ENCODE data around the gene PLA2G5. TPM values are rescaled to one million over a fixed set of nuclear protein-coding genes. Genes with fewer than 3 reads are reported as not detected.
"Not testable (repeated sequence)": the region's sequence is repeated elsewhere in the genome, so short reads cannot be mapped to it uniquely, and the experiment has no call there.

Gene PLA2G5
- total RNA-seq, 1 donor from 2014 or later, result not detected

DNA sequence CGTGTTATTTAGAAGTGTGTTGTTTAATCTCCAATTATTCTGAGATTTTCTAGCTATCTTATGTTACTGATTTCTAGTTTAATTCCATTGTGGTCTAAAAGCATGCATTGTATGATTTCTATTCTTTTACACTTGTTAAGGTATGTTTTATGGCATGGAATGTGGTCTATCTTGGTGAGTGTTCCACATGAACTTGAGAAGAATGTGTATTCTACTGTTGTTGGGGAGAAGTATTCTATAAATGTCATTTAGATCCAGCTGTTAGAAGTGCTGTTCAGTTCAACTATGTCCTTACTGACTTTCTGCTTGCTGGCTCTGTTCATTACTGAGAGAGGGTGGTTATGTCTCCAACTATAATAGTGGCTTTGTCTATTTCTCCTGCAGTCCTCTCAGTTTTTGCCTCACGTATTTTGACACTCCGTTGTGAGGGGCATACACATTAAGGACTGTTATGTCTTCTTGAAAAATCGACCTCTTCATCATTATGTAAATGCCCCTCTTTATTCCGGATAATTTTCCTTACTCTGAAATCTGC lies 12.0 kb upstream of the PLA2G5 start:
- TF ChIP-seq, protein P1, sequence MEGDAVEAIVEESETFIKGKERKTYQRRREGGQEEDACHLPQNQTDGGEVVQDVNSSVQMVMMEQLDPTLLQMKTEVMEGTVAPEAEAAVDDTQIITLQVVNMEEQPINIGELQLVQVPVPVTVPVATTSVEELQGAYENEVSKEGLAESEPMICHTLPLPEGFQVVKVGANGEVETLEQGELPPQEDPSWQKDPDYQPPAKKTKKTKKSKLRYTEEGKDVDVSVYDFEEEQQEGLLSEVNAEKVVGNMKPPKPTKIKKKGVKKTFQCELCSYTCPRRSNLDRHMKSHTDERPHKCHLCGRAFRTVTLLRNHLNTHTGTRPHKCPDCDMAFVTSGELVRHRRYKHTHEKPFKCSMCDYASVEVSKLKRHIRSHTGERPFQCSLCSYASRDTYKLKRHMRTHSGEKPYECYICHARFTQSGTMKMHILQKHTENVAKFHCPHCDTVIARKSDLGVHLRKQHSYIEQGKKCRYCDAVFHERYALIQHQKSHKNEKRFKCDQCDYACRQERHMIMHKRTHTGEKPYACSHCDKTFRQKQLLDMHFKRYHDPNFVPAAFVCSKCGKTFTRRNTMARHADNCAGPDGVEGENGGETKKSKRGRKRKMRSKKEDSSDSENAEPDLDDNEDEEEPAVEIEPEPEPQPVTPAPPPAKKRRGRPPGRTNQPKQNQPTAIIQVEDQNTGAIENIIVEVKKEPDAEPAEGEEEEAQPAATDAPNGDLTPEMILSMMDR (IDR thresholded peaks at IDR 0.05; ENCODE audit: unreplicated experiment), result no peak
- DNase-seq (ENCODE audit: low spot score, unreplicated experiment), result no peak
- Mint-ChIP-seq H3K4me1 (ENCODE audit: low read depth) (no peaks in the 10 kb centered on the region), H3K27ac (no peak overlapping the region), H3K27me3 (peaks cover 16% of the 10 kb centered on the region), H3K9me3 (ENCODE audit: low read depth) (peaks cover 7% of the 10 kb centered on the region), H3K4me3 (ENCODE audit: low read depth) (no peak overlapping the region), H3K36me3 (ENCODE audit: insufficient read depth) (no peaks in the 10 kb centered on the region)

- no peaks in the 10 kb centered on the region for H3K36me3 Mint-ChIP-seq (ENCODE audit: insufficient read depth)
- H3K27me3 Mint-ChIP-seq, result peaks cover 16% of the 10 kb centered on the region
- H3K4me3 Mint-ChIP-seq (ENCODE audit: low read depth), result no peak overlapping the region
- H3K9me3 Mint-ChIP-seq (ENCODE audit: low read depth), result peaks cover 4% of the 10 kb centered on the region
- no peak for DNase-seq (ENCODE audit: low spot score, unreplicated experiment)
- TF ChIP-seq, protein P1 (IDR thresholded peaks at IDR 0.05; ENCODE audit: unreplicated experiment), result no peak
- H3K4me1 Mint-ChIP-seq (ENCODE audit: low read depth), result no peaks in the 10 kb centered on the region
- no peak overlapping the region for H3K27ac Mint-ChIP-seq
Observed at GRCh38 chr1:20058531-20058930, 11.5 kb upstream of the PLA2G5 start.

GRCh38 chr1:20059847-20060246 lies 10.1 kb upstream of the PLA2G5 start:
- Mint-ChIP-seq H3K4me3 (ENCODE audit: low read depth) (no peak overlapping the region), H3K27ac (no peak overlapping the region), H3K4me1 (ENCODE audit: low read depth) (no peaks in the 10 kb centered on the region), H3K9me3 (ENCODE audit: low read depth) (peaks cover 2% of the 10 kb centered on the region), H3K27me3 (peaks cover 16% of the 10 kb centered on the region), H3K36me3 (ENCODE audit: insufficient read depth) (no peaks in the 10 kb centered on the region)
- no peak for DNase-seq (ENCODE audit: low spot score, unreplicated experiment)
- TF ChIP-seq, protein P1 (IDR thresholded peaks at IDR 0.05; ENCODE audit: unreplicated experiment), result no peak

- not testable (repeated sequence) for H3K27ac Mint-ChIP-seq; H3K4me1 Mint-ChIP-seq (ENCODE audit: low read depth); H3K36me3 Mint-ChIP-seq (ENCODE audit: insufficient read depth); H3K4me3 Mint-ChIP-seq (ENCODE audit: low read depth); H3K9me3 Mint-ChIP-seq (ENCODE audit: low read depth); DNase-seq (ENCODE audit: low spot score, unreplicated experiment)
- H3K27me3 Mint-ChIP-seq, result peaks cover 10% of the 10 kb centered on the region
Observed at GRCh38 chr1:20060791-20061190, 9.2 kb upstream of the PLA2G5 start.

GRCh38 chr1:20061866-20062265 lies 8.1 kb upstream of the PLA2G5 start:
- TF ChIP-seq, protein P1 (IDR thresholded peaks at IDR 0.05; ENCODE audit: unreplicated experiment), result no peak
- no peaks in the 10 kb centered on the region for H3K9me3 Mint-ChIP-seq (ENCODE audit: low read depth)
- no peak for DNase-seq (ENCODE audit: low spot score, unreplicated experiment)
- no peaks in the 10 kb centered on the region for H3K4me1 Mint-ChIP-seq (ENCODE audit: low read depth)
- H3K27me3 Mint-ChIP-seq, result peaks cover 3% of the 10 kb centered on the region
- H3K36me3 Mint-ChIP-seq (ENCODE audit: insufficient read depth), result no peaks in the 10 kb centered on the region
- no peak overlapping the region for H3K4me3 Mint-ChIP-seq (ENCODE audit: low read depth)
- H3K27ac Mint-ChIP-seq, result no peak overlapping the region

DNA sequence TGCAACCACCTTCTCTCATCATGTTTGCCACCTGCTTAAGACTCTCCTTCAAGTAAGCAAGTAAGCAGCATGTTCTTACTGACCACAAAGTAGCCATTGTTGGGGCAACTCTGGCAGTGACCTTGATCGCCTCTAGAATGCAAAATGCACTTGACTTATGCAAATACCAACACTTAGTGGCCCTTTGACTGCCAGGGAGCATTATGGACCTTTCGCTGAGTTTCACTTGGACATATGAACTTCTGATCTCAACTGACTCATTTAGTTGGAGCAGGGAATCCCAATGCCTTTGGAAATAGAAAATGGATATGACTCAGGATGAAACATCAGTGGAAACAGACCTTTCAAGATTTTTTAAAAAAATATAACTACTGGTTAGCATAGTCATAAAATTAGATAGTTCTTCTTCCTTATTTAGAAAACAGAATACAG lies 6.1 kb upstream of the PLA2G5 start:
- Mint-ChIP-seq H3K27ac (no peak overlapping the region), H3K27me3 (no peaks in the 10 kb centered on the region), H3K36me3 (ENCODE audit: insufficient read depth) (no peaks in the 10 kb centered on the region), H3K4me1 (ENCODE audit: low read depth) (no peaks in the 10 kb centered on the region), H3K4me3 (ENCODE audit: low read depth) (no peak overlapping the region), H3K9me3 (ENCODE audit: low read depth) (no peaks in the 10 kb centered on the region)
- DNase-seq (ENCODE audit: low spot score, unreplicated experiment), result no peak
- TF ChIP-seq, protein P1 (IDR thresholded peaks at IDR 0.05; ENCODE audit: unreplicated experiment), result no peak

Data from progenitor cell of endocrine pancreas (in vitro differentiated cells).